Epithelial cell of proximal tubule (primary cell): ENCODE data around the gene TBC1D1. TPM values are rescaled to one million over a fixed set of nuclear protein-coding genes. Genes with fewer than 3 reads are reported as not detected.

Source experiments
- DNase-seq: peaks from one replicate; pipeline ENCODE4 v3.0.0-alpha.2; 2011; ENCODE audit warnings: low read depth
- H3K4me3 ChIP-seq: 2 replicates; pipeline ENCODE4 v1.5.1; 2011; ENCODE audit warnings: low read depth, mild to moderate bottlenecking, low read length
- total RNA-seq: library from RNA; depleted of rRNA; stranded (reverse); fragments of >200 nt; gene quantifications from 2 replicates; pipeline ENCODE4 v1.2.3, GENCODE V29; 2015
- TF ChIP-seq, protein P1 (sequence below): conservative IDR thresholded peaks from 2 replicates; pipeline ENCODE4 v1.5.1; 2012; ENCODE audit warnings: low read depth, mild to moderate bottlenecking, low read length

The TBC1D1 gene
- total RNA-seq, 1 donor from 2014 or later = 157 TPM

DNA sequence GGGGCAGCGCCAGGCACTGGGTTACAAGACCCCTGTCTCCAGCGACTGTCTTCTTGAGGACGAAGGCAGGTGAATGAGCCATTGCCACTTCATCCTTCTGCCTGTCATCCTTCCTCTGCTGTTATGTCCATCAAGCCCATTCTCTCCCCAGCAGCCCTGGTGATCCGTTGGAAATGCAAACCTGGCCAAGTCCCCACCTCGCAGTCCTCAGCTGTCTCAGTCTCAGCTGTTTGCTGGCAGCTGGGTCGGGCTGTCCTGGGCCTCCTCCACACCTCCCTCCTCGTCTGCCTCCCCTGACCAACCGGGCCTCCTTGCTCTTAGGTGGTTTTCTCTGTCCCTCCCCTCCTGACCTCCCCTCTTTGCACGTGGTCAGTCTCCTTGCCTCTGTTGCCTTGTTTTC lies 107.3 kb downstream of the TBC1D1 start:
- DNase-seq = no peak
- TF ChIP-seq, protein P1, sequence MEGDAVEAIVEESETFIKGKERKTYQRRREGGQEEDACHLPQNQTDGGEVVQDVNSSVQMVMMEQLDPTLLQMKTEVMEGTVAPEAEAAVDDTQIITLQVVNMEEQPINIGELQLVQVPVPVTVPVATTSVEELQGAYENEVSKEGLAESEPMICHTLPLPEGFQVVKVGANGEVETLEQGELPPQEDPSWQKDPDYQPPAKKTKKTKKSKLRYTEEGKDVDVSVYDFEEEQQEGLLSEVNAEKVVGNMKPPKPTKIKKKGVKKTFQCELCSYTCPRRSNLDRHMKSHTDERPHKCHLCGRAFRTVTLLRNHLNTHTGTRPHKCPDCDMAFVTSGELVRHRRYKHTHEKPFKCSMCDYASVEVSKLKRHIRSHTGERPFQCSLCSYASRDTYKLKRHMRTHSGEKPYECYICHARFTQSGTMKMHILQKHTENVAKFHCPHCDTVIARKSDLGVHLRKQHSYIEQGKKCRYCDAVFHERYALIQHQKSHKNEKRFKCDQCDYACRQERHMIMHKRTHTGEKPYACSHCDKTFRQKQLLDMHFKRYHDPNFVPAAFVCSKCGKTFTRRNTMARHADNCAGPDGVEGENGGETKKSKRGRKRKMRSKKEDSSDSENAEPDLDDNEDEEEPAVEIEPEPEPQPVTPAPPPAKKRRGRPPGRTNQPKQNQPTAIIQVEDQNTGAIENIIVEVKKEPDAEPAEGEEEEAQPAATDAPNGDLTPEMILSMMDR = no peak

DNA sequence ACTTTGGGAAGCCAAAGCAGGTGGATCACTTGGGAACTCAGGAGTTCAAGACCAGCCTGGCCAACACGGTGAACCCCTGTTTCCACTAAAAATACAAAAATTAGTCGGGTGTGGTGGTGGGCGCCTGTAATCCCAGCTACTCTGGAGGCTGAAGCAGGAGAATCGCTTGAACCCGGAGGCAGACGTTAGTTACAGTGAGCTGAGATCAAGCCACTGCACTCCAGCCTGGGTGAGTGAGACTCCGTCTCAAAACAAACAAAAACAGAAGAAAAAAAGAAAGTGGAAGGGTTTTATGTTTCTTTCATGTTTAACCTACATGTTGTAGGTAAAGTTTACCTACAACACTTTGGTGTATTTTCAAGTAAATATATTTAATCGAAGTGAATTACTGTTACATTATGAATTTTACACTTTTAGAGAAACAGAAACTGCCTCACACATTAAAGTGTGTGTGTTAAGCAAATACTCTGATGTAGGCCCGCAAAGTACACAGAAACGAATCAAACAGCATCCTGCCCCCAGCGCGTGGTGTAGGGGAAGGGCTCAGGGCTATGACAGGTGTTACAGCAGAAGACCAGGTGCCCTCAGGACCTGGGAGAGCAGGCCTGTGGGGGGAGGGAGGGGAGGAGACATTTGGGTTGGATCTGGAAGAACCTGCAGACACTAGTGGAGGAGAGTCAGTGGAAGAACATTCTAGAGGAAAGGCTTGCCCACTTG lies 108.3 kb downstream of the TBC1D1 start:
- no peak overlapping the region for H3K4me3 ChIP-seq
- TF ChIP-seq, protein P1 = no peak
- no peak for DNase-seq

More for the DNA sequence above, 107.3 kb downstream of the TBC1D1 start:
- H3K4me3 ChIP-seq = no peak overlapping the region

DNA sequence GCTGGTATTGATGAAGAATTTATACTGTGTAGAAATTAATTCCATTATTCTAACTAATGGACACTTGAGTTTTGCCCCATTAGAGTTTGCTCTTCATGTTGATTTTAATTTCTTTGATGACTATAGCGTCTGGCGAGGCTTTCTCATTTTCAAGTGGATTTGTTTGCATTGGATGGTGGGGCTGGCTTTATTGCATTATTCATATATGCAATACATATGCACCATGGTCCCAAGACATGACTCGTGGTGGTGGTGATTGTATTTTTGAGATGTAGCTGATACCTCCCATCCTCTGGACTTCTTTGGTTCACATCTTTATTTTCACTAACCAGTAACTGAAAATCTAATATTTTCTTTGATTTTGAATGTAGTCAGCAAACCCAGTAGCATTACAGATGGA lies 109.1 kb downstream of the TBC1D1 start:
- no peak for DNase-seq
- TF ChIP-seq, protein P1 = no peak
- H3K4me3 ChIP-seq = no peak overlapping the region

DNA sequence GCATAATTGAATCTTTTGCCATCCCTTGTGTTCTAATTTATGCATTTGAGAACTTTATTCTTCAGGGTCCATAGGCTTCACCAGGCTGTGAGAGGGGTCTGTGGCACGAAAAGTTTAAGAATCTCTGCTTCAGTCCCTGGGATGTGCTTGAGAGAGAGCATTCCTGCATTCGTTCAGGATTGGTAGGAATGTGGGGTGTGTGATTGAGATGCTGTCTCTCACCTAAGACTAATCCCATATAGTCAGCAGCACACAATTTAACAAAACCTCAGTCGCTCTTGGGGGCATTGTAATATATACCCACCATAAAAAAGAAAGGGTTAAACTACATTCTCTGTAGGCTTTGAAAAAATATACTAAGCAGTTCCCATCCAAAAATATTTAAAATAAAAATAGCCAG lies 111.0 kb downstream of the TBC1D1 start:
- DNase-seq = no peak
- TF ChIP-seq, protein P1 = no peak
- H3K4me3 ChIP-seq = no peak overlapping the region

DNA sequence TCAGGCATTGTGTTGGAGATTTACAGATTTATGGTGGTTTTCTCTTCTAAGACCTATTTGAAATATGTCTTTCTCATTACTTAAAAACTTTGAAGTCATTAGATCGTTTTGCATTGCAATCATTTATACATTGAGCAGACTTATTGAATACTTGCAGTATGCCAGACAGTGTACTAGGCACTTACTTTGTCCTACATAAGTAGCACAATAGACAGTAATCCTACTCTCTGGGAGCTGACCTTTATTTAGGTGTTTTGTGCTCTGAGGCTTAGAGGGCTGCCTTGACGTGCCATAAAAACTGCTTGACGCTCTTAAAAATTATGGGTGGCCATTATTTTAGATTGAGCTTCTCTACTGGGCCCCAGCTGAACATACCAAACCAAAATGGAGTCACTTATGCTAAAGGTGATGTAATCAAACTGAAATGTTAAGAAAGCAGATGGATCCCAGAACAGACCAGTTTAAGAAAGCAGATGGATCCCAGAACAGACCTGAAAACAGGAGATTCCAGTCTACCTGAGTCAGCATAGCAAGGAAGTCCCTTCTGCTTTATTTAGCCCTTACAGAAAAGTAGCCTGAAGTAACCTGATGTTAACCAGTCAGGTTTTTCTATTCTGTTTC lies 111.7 kb downstream of the TBC1D1 start:
- no peak overlapping the region for H3K4me3 ChIP-seq
- TF ChIP-seq, protein P1 = no peak
- DNase-seq = no peak

DNA sequence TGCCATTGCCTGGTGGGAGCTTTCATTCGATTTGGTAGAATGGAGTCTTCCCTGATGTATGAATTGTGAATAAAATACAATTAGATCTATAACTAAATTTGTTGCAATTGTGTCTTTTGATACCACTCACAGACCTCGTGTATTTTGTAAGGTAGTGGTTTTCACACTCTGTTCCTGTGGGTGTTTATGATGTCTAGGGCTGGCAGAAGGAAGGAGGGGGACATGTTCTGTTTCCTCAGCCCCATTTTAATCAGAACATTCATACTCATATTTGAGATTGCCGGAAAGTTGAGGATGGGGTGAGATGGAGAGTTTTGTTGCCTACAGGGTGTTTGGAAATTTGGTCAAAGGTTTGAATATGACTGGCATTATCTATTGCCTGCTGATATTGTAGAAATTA lies 112.2 kb downstream of the TBC1D1 start:
- TF ChIP-seq, protein P1 = no peak
- DNase-seq = no peak
- H3K4me3 ChIP-seq = no peak overlapping the region

DNA sequence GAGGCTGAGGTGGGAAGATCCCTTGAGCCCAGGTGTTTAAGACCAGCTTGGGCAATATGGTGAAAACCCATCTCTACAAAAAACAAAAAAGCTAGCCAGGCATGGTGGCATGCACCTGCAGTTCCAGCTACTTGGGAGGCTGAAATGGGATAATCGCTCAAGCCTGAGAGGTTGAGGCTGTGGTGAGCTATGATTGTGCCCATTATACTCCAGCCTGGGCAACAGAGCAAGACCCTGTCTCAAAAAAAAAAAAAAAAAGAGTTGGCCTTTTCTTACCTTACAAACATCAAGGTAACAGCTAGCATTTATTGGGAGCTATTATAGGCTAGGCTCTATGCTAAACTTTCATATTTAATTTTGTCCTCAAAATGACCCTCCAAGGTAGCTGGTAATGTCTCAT lies 112.7 kb downstream of the TBC1D1 start:
- TF ChIP-seq, protein P1 = no peak
- H3K4me3 ChIP-seq = no peak overlapping the region
- no peak for DNase-seq
